Keratinocyte (primary cell): Measurements from ENCODE around the gene MLX.
A peak's percentile ranks its signal among the peaks of the same experiment; 100 is the strongest.

Experiments used
- EZH2 ChIP-seq: IDR thresholded peaks from one replicate; pipeline ENCODE4 v1.6.1; 2012; ENCODE audit warnings: inconsistent platforms, mild to moderate bottlenecking, low read length, moderate library complexity
- TF ChIP-seq, protein P1 (sequence below), 3 experiments: IDR thresholded peaks in 1 of 3; conservative IDR thresholded peaks in 1 of 3; optimal IDR thresholded peaks in 1 of 3; 2 replicates in 2 of 3; 3 replicates in 1 of 3; pipeline versions ENCODE3 to v1.5.1; 2011; ENCODE audit warnings: low read length in 3 of 3, mild to moderate bottlenecking in 3 of 3, moderate library complexity in 2 of 3, control low read depth in 1 of 3, inconsistent platforms in 1 of 3; ENCODE audit not compliant: insufficient read depth in 2 of 3; ENCODE audit errors: extremely low read depth in 1 of 3

DNA sequence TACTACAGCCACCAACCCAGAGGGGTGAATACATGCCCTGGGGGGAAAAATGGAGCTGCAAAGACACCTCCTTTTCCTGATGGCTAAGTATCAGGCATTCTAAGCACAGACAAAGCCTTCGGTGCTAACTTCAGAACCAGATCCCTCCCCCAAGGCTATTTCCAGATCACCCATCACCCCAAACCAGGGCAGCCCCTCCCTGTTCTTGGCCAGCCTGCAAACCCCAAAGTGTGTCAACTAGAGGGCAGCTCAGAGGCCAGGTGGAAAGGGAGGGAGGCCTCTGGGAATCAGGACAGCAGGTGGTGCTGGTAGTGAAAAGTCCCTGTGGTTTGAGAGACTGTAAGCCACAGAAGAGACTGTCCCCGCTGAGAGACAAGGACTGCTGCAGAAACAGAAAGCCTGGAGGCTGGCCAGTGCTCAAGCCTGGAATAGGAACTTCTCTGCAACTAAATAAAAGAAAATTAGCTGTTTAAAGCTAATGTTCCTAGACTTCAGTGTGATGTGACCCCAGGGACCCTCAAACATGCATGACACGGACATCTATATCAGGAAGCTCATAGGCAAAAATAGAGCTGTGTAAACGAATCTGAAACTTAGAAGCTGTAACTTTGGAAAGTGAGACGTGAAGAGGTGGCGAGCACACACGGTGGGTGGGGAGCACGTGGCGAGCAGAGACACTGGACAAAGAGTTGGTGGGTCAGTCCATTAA is 51.7 kb downstream of the MLX start:
- TF ChIP-seq, protein P1, sequence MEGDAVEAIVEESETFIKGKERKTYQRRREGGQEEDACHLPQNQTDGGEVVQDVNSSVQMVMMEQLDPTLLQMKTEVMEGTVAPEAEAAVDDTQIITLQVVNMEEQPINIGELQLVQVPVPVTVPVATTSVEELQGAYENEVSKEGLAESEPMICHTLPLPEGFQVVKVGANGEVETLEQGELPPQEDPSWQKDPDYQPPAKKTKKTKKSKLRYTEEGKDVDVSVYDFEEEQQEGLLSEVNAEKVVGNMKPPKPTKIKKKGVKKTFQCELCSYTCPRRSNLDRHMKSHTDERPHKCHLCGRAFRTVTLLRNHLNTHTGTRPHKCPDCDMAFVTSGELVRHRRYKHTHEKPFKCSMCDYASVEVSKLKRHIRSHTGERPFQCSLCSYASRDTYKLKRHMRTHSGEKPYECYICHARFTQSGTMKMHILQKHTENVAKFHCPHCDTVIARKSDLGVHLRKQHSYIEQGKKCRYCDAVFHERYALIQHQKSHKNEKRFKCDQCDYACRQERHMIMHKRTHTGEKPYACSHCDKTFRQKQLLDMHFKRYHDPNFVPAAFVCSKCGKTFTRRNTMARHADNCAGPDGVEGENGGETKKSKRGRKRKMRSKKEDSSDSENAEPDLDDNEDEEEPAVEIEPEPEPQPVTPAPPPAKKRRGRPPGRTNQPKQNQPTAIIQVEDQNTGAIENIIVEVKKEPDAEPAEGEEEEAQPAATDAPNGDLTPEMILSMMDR (optimal IDR thresholded peaks at IDR 0.05 in 1 of 3, IDR thresholded peaks at IDR 0.05 in 1 of 3, conservative IDR thresholded peaks at IDR 0.05 in 1 of 3; ENCODE audit: extremely low read depth in 1 of 3, insufficient read depth in 2 of 3, low read length in 3 of 3): peak; percentile 32 to 65 (median 42)
- TF ChIP-seq EZH2: no peak
